ENCODE measurements around the gene CASKIN1.
A peak's percentile ranks its signal among the peaks of the same experiment; 100 is the strongest.
"Not testable (repeated sequence)": the region's sequence is repeated elsewhere in the genome, so short reads cannot be mapped to it uniquely, and the experiment has no call there.

Gene CASKIN1, protein sequence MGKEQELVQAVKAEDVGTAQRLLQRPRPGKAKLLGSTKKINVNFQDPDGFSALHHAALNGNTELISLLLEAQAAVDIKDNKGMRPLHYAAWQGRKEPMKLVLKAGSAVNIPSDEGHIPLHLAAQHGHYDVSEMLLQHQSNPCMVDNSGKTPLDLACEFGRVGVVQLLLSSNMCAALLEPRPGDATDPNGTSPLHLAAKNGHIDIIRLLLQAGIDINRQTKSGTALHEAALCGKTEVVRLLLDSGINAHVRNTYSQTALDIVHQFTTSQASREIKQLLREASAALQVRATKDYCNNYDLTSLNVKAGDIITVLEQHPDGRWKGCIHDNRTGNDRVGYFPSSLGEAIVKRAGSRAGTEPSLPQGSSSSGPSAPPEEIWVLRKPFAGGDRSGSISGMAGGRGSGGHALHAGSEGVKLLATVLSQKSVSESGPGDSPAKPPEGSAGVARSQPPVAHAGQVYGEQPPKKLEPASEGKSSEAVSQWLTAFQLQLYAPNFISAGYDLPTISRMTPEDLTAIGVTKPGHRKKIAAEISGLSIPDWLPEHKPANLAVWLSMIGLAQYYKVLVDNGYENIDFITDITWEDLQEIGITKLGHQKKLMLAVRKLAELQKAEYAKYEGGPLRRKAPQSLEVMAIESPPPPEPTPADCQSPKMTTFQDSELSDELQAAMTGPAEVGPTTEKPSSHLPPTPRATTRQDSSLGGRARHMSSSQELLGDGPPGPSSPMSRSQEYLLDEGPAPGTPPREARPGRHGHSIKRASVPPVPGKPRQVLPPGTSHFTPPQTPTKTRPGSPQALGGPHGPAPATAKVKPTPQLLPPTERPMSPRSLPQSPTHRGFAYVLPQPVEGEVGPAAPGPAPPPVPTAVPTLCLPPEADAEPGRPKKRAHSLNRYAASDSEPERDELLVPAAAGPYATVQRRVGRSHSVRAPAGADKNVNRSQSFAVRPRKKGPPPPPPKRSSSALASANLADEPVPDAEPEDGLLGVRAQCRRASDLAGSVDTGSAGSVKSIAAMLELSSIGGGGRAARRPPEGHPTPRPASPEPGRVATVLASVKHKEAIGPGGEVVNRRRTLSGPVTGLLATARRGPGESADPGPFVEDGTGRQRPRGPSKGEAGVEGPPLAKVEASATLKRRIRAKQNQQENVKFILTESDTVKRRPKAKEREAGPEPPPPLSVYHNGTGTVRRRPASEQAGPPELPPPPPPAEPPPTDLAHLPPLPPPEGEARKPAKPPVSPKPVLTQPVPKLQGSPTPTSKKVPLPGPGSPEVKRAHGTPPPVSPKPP (N-terminal part only)

DNA sequence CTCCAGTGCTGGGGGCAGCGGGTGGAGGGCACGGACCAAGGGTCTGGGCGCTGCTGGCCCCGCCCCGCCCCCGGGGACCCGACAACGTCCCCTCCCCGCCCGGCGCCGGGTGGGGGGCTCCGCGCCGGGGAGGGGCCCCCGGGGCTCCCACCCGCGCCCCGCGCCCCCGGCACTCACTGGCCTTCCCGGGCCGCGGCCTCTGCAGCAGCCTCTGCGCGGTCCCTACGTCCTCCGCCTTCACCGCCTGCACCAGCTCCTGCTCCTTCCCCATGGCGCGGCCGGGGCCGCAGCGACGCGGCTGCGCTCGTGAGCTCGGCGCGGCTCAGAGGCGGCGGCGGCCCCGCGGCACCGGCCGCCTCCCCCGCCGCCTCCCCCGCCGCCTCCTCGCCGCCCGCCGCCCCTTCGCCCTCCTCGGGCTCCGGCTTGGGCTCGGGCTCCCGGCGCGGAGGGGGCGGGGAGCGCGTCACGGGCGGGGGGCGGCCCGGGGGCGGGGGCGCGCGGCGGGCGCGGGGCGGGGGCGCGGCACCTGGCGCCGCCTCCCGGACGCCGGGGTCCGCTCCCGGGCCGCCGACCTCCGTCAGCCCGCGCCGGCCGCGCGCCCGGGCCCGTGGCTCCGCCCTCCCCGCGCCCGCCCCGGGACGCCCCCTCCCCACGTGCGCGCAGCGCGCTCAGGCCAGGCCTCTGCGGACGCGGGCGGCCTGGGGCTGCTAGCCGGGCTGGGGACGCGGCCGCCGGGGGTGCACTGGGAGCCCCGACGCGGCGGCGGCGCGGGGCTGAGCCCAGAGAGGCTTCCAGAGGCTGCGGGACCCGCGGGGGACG lies at the start of gene CASKIN1:
TSS of gene CASKIN1 (minus strand) at position 444 of the 819 bp plus-strand sequence. CDS start at position 271, 173 bp downstream.
- DNase-seq: peak; percentile 31 to 52 (median 45)

DNA sequence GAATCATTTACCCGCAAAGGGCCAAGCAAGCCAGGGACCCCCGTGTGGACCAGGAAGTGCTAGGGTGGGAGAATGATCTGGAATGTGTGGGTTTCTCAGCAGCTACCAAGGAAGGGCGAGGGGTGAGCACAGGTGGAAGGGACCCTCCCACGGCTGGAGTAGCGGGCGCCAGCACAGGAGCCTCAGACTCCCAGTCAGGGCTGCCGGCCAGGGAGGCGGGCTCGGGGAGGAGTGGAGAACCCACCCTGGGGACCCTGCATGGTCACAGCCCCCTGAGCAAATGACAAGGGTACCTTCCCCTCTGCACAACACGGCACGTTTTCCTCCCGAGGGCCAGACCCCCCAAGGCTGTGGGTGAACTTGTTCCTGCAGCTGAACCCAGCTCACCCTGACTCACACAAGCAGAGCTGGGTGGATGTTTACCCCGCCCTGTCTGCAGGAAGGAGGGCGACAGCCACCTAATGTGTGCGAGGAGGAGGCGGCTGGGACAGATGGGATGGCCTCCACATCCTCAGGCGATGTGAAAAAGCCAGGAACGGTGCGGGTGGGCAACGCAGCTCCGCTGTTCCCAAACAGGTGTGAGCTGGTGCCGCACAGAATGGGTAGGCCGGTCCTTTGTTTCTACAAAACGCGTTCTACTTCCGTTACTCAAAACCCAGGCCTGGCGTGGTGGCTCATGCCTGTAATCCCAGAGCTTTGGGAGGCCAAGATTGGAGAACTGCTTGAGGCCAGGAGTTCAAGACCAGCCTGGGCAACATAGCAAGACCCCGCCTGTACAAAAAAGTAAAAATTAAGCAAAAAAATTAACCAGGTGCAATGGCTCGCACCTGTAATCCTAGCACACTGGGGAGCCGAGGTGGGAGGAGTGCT lies 48.8 kb upstream of the CASKIN1 start:
- DNase-seq: no peak

DNA sequence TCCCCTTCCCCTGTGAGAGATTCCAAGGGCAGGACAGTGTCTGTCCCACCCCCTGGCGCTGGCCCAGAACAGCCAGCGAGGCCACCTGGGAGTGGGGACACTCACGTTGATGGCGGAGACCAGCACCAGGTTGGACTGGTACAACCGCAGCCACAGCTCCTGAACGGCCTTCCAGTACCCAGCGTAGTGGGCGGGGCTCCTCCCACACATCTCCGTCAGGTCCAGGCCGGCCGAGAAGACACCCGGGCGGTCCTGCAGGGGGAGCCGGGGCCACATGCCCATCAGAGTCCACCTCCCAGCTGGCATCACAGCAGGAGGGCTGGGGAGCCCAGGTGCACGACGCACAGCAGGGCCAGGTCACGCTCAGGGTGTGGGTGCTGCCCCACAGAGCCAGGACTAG lies 47.9 kb upstream of the CASKIN1 start:
- DNase-seq: peak in 1 of 3 experiments; percentile 29

DNA sequence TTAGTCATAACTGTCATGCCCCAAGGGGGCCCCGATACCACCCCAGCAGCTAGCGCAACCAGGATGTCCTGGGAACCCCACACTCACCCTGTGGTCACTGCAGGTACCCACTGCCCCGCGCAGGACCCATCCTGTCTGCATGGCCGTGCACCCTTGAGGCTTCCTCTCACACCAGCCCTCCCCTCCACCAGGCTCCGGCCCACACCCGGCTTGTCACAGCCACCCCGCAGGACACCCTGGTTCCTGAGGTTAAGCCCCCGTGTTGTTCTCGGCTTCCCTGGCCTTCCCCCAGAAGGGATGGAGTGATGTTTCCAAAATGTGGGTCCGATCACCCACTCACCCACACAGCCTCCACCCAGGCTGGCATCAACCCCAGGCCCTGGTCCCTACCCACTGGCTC lies 47.4 kb upstream of the CASKIN1 start:
- no peak for DNase-seq

DNA sequence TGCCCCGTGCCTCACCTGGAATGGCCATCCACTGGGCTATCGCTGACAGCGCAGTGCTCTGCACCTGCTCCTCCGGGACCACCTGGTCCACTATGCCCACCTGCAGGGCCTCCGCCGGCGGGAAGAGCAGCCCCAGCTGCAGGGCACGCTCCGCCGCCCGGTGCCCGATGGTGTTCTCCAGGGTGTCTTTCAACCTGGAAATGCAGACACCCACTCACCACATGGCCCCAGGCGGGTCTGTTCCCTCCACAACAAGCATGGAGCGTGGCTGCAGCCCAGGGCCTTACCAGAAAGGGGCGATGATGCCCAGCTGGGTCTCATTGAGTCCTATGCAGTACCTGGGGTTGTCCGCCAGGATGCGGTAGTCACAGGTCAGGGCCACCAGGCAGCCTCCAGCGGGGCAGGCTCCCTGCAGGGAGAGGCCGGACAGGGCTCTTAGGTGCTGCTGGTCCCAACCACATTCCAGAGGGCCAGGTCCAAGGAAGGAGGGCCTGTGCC lies 46.7 kb upstream of the CASKIN1 start:
- no peak for DNase-seq

DNA sequence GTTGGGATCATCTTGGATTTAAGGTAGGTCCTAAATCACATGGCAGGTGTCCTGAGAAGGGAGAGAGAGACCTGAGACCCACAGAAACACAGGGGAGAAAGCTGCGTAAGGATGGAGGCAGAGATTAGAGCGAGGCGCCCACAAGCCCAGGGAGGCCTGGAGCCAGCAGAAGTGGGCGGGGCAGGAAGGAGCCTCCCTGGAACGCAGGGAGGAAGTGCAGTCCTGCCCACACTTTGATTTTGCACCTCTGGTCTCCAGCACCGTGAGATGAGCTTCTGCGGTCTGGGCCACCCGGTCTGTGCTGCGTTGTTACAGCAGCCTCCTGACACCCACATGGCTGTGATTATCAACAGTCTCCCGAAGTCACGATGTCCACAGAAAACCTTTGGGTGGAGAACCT lies 46.2 kb upstream of the CASKIN1 start:
- DNase-seq: no peak

DNA sequence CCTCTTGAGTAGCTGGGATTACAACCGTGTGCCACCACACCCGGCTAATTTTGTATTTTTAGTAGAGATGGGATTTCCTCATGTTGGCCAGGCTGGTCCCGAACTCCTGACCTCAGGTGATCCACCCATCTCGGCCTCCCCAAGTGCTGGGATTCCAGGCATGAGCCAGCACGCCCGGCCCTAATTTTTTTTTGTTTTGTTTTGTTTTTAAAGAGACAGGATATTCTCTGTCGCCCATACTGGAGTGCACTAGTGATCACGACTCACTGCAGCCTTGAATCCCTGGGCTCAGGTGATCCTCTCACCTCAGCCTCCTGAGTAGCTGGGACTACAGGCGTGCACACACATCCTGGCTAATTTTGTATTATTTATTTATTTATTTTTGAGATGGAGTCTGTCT lies 43.9 kb upstream of the CASKIN1 start:
- not testable (repeated sequence) for DNase-seq

DNA sequence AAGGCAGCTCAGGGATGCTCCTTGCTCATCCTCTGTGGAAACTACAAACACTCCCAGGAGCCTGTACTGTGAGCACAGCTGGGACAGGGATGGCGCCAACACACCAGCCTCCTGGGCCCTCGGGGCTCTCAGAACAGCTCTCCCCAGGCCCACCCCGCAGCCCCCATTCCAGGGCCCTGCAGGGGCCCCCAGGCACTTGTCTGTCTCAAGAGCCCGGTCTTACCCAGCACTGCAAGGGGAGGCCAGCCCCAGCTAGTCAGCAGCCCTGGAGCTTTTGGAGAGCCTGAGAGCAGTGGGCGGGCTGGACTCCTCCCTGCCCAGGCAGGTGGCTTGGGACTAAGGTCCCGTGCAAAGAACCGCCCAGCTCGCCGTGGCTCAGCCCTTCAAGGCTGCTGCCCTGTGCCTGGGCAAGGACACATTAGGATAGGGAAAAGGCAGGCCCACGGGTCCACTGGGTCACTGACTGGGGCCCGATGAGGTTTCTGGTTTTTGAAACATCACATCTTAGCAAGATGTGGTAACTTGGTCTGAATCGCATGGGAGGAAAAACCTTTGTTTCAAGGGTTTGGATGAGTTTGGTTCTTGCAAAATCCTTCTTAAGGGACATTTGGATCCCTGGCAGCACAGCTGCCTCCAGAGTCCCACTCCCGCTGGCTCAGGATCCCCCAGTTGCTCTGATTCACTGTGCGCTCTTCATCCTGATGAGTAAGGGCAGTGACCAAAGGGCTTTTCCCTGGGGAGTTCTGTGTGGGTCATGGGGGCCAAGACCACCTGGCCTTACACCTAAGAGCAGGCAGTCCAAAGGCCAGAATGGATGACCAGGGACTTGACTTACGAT lies 42.7 kb upstream of the CASKIN1 start:
- peak in 1 of 3 experiments; percentile 69 for DNase-seq

DNA sequence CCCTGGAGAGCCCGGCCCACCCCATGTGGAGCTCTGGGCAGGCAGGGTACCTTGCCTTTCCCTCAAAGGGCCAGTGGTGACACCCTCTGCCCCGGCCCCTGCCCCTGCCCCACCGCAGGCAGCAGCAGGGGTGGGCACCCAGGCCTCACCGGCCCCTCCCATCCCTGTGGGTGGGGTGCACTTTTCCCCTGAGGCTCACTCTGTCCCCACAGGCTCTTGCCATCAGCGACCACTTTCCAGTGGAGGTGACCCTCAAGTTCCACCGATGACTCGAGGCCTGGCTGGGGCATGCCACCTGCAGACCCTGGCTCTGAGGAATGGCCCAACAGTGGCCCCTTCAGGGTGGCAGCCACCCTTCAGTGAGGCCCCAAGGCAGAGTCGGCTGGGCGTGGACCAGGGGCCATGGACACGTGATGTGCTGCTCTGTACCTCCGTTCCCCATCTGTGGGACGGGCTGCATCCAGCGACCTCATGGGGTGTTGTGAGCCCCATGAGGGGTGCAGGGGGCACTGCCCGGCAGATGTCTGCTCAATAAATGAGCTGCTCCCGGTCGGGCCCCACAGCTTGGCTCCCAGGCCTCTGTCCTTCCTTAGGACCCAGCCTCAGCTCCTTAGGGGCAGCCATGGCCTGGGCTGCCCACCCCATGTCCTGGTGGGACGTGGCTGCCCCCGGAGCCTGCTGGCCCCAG lies 41.9 kb upstream of the CASKIN1 start:
- DNase-seq: no peak

DNA sequence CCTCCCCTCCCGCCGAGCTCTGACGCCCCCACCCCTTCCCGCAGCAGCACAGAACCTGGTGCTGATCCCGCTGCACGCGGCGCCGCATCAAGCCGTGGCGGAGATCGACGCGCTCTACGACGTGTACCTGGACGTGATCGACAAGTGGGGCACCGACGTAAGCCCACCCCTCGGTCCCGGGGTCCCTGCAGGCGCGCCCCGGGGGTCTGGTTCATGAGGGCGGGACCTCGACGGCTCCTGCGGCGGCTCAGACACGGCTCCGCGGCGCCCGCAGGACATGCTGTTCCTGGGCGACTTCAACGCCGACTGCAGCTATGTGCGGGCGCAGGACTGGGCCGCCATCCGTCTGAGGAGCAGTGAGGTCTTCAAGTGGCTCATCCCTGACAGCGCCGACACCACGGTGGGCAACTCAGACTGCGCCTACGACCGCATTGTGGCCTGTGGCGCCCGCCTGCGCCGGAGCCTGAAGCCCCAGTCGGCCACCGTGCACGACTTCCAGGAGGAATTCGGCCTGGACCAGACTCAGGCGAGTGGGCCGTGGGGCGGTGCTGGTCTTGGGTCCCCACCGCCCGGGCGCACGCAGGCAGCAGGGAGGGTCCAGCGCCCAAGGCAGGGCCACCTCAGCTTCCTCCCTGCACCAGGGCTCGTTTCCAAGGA lies 41.2 kb upstream of the CASKIN1 start:
- no peak for DNase-seq

DNA sequence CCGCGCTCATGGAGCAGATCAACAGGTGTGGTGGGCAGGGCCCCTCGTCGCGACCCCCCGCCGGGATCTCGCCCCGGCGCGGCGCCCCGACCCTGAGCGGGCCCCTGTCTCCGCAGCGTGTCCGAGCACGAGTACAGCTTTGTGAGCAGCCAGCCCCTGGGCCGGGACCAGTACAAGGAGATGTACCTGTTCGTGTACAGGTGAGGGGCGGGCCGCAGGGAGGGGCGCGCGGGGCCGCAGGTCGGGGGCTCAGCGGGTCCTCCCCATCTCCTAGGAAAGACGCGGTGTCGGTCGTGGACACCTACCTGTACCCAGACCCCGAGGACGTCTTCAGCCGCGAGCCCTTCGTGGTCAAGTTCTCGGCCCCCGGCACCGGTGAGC lies 40.7 kb upstream of the CASKIN1 start:
- no peak for DNase-seq

DNA sequence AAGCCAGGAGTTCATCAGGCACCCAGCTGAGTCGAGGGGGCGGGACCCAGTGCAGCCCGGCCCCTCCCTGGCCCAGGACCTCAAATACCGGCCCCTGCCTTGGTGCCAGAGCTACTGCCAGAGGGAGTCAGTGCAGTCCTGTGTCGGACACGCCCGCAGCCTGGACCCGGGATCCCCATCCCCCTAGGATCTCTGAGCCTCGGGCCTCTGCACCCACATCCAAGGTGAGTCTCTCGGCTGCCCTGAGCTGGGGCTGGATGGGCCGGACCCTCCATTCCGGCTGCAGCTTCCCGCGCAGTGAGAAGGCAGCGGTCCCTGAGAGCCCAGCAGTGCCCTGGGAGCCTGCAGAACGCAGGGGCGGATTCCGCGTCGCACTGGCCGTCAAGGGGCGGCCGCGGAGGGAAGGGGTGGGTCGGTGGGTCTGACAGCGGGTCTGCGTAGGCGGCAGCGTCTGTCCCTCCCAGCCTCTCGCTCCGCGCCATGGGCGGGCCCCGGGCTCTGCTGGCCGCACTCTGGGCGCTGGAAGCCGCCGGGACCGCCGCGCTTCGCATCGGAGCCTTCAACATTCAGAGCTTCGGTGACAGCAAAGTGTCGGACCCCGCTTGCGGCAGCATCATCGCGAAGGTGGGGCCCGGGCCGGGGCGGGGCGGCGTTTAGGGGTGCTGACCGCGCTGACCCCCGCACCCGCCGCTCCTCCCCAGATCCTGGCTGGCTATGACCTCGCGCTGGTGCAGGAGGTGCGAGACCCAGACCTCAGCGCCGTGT lies 40.1 kb upstream of the CASKIN1 start, which contains the start of gene DNASE1L2:
TSS of gene DNASE1L2 (plus strand) at position 108 of the 765 bp plus-strand sequence. CDS start at position 481, 373 bp downstream.
- DNase-seq: no peak

DNA sequence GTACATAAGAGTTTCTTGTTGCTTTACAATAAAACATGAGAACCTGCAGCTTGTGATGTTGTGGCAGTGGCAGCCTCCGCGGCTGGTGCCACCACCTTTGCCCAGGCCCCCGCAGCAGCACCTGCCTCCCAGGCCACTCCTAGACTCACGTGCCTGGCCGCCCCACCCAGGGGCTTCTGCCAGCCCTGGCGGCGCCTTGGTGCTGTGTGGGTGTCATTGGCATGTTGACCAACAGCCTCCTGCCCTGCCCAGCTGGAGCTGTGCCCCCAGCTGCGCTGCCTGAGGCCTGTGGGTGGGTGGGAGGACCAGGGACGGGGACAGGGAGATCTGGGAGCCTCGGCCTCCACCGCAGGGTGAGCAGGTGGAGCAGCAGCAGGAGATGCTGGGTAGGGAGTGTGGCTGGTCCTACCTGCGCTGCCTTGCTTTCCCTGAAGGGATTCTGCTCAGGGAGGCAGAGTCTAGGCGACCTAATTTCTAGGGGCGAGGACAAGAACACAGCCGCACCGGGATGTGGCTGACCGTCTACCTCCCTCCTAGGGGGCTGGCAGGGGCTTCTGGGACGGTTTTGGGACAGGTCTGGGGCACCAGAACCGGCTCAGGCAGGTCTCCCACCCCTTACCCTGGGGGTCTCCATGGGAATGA lies 39.4 kb upstream of the CASKIN1 start:
- peak in 1 of 3 experiments; percentile 21 for DNase-seq

DNA sequence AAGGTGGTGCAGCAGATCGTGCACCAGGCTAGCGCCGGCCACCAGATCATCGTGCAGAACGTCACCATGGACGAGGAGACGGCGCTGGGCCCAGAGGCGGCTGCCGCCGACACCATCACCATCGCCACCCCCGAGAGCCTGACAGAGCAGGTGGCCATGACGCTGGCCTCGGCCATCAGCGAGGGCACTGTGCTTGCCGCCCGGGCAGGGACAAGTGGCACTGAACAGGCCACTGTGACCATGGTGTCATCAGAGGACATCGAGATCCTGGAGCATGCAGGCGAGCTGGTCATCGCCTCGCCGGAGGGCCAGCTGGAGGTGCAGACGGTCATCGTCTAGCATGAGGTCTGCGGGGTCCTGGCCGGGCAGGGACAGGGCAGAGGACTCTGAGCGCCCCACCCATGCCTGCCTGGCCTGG lies 38.8 kb upstream of the CASKIN1 start:
- DNase-seq: no peak

DNA sequence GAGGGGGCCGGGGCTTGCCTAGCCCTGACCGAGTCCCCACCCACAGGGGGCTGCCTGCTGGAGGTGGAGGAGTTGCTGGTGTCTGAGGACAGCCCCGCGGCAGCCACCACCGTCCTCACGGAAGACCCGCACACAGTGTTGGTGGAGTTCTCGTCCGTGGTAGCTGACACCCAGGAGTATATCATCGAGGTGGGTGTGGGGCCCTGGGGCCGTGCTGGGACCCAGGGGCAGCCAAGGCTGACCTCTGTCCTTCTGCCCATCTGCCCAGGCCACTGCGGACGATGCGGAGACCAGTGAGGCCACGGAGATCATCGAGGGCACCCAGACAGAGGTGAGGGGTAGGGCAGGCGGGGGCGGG lies 38.4 kb upstream of the CASKIN1 start:
- DNase-seq: no peak

DNA sequence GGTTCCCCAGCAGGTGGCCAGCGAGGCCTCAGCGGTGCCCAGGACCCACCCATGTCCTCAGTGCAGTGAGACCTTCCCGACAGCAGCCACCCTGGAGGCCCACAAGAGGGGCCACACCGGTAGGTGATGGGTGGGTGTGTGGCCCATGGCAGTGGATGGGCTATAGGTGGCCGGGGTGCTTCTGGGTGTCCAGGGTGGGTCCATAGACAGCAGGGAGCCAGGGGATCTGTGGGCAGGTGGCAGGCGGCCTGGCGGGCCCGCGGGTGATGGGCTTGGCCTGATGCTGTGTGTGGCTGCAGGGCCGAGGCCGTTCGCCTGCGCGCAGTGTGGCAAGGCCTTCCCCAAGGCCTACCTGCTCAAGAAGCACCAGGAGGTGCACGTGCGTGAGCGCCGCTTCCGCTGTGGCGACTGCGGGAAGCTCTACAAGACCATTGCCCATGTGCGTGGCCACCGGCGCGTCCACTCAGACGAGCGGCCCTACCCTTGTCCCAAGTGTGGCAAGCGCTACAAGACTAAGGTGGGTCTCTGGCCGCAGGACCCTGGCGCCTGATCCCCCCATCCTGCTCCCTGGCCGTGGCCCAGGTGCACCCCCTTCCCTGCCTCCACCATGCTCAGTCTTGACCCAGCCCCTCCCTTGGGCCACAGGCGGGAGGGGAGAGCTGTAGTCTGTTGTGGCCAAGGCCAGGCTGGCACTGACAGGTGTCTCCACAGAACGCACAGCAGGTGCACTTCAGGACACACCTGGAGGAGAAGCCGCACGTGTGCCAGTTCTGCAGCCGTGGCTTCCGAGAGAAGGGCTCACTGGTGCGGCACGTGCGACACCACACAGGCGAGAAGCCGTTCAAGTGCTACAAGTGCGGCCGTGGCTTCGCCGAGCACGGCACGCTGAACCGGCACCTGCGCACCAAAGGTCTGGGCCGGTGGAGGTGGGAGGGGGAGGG lies 37.7 kb upstream of the CASKIN1 start:
- DNase-seq: peak; percentile 80 to 97 (median 88)
